Breast epithelium (tissue), 3 donors: Measurements from ENCODE around the gene RNU6-9.

Source experiments
- POLR2A ChIP-seq: fragments of 450-650 bp; IDR thresholded peaks from one replicate; pipeline ENCODE4 v1.6.1; 2016; ENCODE audit warnings: antibody characterized with exemption, mild to moderate bottlenecking, moderate library complexity
- TF ChIP-seq, protein P1 (sequence below), 3 donors: fragments of 450-650 bp; IDR thresholded peaks; one replicate each; pipeline ENCODE4 v1.5.1; 2016 to 2017; ENCODE audit warnings: antibody characterized with exemption in 3 of 3, mild to moderate bottlenecking in 3 of 3, moderate library complexity in 3 of 3

DNA sequence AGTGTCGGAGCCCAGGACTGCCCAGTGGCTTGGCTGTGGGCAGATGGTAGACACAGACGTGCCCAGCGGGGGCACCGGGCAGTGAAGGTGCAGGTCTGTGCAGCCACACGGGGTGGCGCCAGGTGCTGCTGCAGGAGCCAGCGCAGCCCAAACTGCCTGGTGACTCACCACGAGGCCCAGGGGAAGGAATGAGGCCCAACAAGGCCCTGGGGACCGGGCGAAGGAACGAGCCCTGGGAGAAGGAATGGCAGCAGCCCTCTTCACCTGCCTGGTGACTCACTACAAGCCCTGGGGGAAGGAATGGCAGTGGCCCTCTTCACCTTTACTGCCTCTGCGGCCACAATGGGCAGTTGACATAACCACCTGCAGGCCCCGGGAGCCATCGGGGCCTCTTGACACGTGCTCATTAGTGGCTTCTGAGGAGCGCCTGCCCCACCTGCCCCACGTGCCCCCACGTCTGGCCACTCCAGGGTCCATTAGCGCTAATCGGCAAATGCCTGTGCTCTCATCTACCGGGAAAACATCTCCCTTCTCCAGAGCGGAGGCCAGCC lies 9.5 kb upstream of the RNU6-9 start:
- TF ChIP-seq, protein P1, sequence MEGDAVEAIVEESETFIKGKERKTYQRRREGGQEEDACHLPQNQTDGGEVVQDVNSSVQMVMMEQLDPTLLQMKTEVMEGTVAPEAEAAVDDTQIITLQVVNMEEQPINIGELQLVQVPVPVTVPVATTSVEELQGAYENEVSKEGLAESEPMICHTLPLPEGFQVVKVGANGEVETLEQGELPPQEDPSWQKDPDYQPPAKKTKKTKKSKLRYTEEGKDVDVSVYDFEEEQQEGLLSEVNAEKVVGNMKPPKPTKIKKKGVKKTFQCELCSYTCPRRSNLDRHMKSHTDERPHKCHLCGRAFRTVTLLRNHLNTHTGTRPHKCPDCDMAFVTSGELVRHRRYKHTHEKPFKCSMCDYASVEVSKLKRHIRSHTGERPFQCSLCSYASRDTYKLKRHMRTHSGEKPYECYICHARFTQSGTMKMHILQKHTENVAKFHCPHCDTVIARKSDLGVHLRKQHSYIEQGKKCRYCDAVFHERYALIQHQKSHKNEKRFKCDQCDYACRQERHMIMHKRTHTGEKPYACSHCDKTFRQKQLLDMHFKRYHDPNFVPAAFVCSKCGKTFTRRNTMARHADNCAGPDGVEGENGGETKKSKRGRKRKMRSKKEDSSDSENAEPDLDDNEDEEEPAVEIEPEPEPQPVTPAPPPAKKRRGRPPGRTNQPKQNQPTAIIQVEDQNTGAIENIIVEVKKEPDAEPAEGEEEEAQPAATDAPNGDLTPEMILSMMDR (IDR thresholded peaks at IDR 0.05), result no peak
- TF ChIP-seq POLR2A, result no peak
